GM12891 (cell line): ENCODE data around the gene FASN.

Source experiments
- DNase-seq: peaks from one replicate; pipeline ENCODE4 v3.0.0; 2011; ENCODE audit warnings: low spot score; ENCODE audit not compliant: insufficient read length
- FAIRE-seq: peaks from 2 replicates; lab custom pipeline; 2011; peaks lifted over from hg19 to GRCh38; lab: Jason Lieb, UNC
- PAX5 ChIP-seq: IDR thresholded peaks from 2 replicates; pipeline ENCODE4 v1.6.1; 2011; ENCODE audit warnings: low read length, moderate library complexity, mild to moderate bottlenecking; ENCODE audit not compliant: insufficient read depth, severe bottlenecking
- POLR2A ChIP-seq: IDR thresholded peaks from 2 replicates; pipeline ENCODE4 v1.6.1; 2011; ENCODE audit warnings: low read depth, low read length, control low read depth
- POLR2AphosphoS5 ChIP-seq: IDR thresholded peaks from 2 replicates; pipeline ENCODE4 v1.6.1; 2011; ENCODE audit warnings: low read depth, low read length, control low read depth
- POU2F2 ChIP-seq: IDR thresholded peaks from 2 replicates; pipeline ENCODE4 v1.6.1; 2011; ENCODE audit warnings: low read depth, mild to moderate bottlenecking, control low read depth, low read length, moderate library complexity
- SPI1 ChIP-seq: IDR thresholded peaks from 2 replicates; pipeline ENCODE4 v1.6.1; 2011; ENCODE audit warnings: low read depth, low read length, control low read depth
- TAF1 ChIP-seq: IDR thresholded peaks from 2 replicates; pipeline ENCODE4 v1.6.1; 2011; ENCODE audit warnings: low read depth, low read length, control low read depth

FASN gene

GRCh38 chr17:82076785-82077591 is 21.0 kb downstream of the FASN start:
- no peak for TF ChIP-seq SPI1
- TF ChIP-seq PAX5: no peak
- no peak for TF ChIP-seq POLR2A
- TF ChIP-seq POLR2AphosphoS5: no peak; the same call in 1 of the 2 replicates
- no peak for TF ChIP-seq POU2F2
- no peak for TF ChIP-seq TAF1
- no peak for FAIRE-seq
- no peak for DNase-seq

- TF ChIP-seq POLR2AphosphoS5 (0 out of 2 replicates have a peak, but pooled peaks have one; percentile 20), POU2F2 (no peak)
- DNase-seq (no peak), FAIRE-seq (no peak)
Observed at GRCh38 chr17:82076018-82076784, 21.8 kb downstream of the FASN start.

- TF ChIP-seq TAF1: no peak
- TF ChIP-seq POLR2A: no peak
- TF ChIP-seq PAX5: no peak
- TF ChIP-seq SPI1: no peak
- no peak for TF ChIP-seq POLR2AphosphoS5
- TF ChIP-seq POU2F2: no peak
- FAIRE-seq (no peak), DNase-seq (no peak)
Observed at GRCh38 chr17:82073446-82073845, 24.6 kb downstream of the FASN start.

- DNase-seq (no peak), FAIRE-seq (no peak)
- TF ChIP-seq TAF1: no peak
- no peak for TF ChIP-seq POLR2AphosphoS5
- TF ChIP-seq SPI1: no peak
- TF ChIP-seq POLR2A: no peak
- no peak for TF ChIP-seq POU2F2
- no peak for TF ChIP-seq PAX5
Observed at GRCh38 chr17:82072827-82073226, 25.2 kb downstream of the FASN start.

GRCh38 chr17:82070611-82071010 is 27.4 kb downstream of the FASN start:
- FAIRE-seq (no peak), DNase-seq (no peak)
- no peak for TF ChIP-seq TAF1
- TF ChIP-seq POLR2A: no peak
- no peak for TF ChIP-seq SPI1
- TF ChIP-seq POLR2AphosphoS5: no peak
- no peak for TF ChIP-seq PAX5

- peak; percentile 75 for TF ChIP-seq TAF1
- no peak for TF ChIP-seq POLR2AphosphoS5
- TF ChIP-seq PAX5: peak; percentile 79
- DNase-seq (peak; percentile 96), FAIRE-seq (peak; percentile 76)
Observed at GRCh38 chr17:82065638-82066303, 32.3 kb downstream of the FASN start, which contains the start of gene DUS1L. Gene DUS1L (minus strand): TSS chr17:82065804. CDS start chr17:82065059, 745 bp downstream.

- DNase-seq: peak; percentile 83
Observed at GRCh38 chr17:82065193-82065637, 32.8 kb downstream of the FASN start.

GRCh38 chr17:82064433-82065192 is 33.4 kb downstream of the FASN start:
- TF ChIP-seq POLR2A (peak; percentile 30; the same call in 1 of the 2 replicates), TAF1 (no peak)
- FAIRE-seq (peak; percentile 51), DNase-seq (no peak)

More at GRCh38 chr17:82065193-82065637, 32.8 kb downstream of the FASN start:
- FAIRE-seq: no peak
- TF ChIP-seq PAX5: no peak
- no peak for TF ChIP-seq POU2F2
- no peak for TF ChIP-seq POLR2AphosphoS5
- TF ChIP-seq TAF1: no peak
- no peak for TF ChIP-seq POLR2A
- TF ChIP-seq SPI1: no peak

GRCh38 chr17:82063424-82064415 is 34.3 kb downstream of the FASN start:
- no peak for FAIRE-seq
- no peak for TF ChIP-seq POU2F2
- TF ChIP-seq POLR2AphosphoS5: no peak
- TF ChIP-seq TAF1: no peak
- no peak for TF ChIP-seq SPI1
- TF ChIP-seq PAX5: no peak
- 0 out of 2 replicates have a peak, but pooled peaks have one; percentile 9 for TF ChIP-seq POLR2A
- no peak for DNase-seq
